Spinal cord (tissue), 10 donors: ENCODE data around the gene SLC26A8. TPM values are rescaled to one million over a fixed set of nuclear protein-coding genes. Genes with fewer than 3 reads are reported as not detected.
"Not testable (repeated sequence)": the region's sequence is repeated elsewhere in the genome, so short reads cannot be mapped to it uniquely, and the experiment has no call there.

Experiments
- DNase-seq, 6 donors: peaks; one replicate each; pipeline versions ENCODE4 v3.0.0 to v3.0.0-alpha.2; 2013 to 2015; ENCODE audit warnings: low spot score in 6 of 6, low read depth in 4 of 6
- H3K27ac ChIP-seq: one replicate; pipeline ENCODE4 v1.5.1; 2013; ENCODE audit warnings: low read depth, low read length, control low read depth
- H3K27me3 ChIP-seq: one replicate; pipeline ENCODE4 v1.6.1; 2013; ENCODE audit warnings: low read length; ENCODE audit not compliant: control insufficient read depth, insufficient read depth
- H3K36me3 ChIP-seq: one replicate; pipeline ENCODE4 v1.6.1; 2013; ENCODE audit warnings: low read length; ENCODE audit not compliant: control insufficient read depth, insufficient read depth
- H3K4me1 ChIP-seq: one replicate; pipeline ENCODE4 v1.6.1; 2013; ENCODE audit warnings: low read length; ENCODE audit not compliant: control insufficient read depth, insufficient read depth
- H3K4me3 ChIP-seq: one replicate; pipeline ENCODE4 v1.5.1; 2013; ENCODE audit warnings: low read depth, low read length, control low read depth
- H3K9me3 ChIP-seq: one replicate; pipeline ENCODE4 v1.6.1; 2013; ENCODE audit warnings: low read length; ENCODE audit not compliant: control insufficient read depth, insufficient read depth
- WGBS: methylation state at CpG from one replicate; pipeline ENCODE4 v1.1.5; 2013; ENCODE audit warnings: missing lambda C conversion rate; ENCODE audit not compliant: insufficient coverage; 5-methylcytosine and 5-hydroxymethylcytosine counted together
- polyA plus RNA-seq, 2 donors: library from polyadenylated mRNA; unstranded; fragments of 120-200 nt; gene quantifications; one replicate each; pipeline ENCODE4 v1.2.1, GENCODE V29; 2013; ENCODE audit not compliant: insufficient read length in 2 of 2
- total RNA-seq, 2 donors: library from RNA; depleted of rRNA in 1 of 2; stranded (reverse); fragments of 120-200 nt in 1 of 2; fragments of >200 nt in 1 of 2; gene quantifications; one replicate each; pipeline versions ENCODE4 v1.2.3 to v1.2.4, GENCODE V29; 2013 to 2014
- donor health status: healthy.

Gene SLC26A8
- total and polyA plus RNA-seq, 4 donors, result 0.77 to 5.7 (median 4.9) TPM

DNA sequence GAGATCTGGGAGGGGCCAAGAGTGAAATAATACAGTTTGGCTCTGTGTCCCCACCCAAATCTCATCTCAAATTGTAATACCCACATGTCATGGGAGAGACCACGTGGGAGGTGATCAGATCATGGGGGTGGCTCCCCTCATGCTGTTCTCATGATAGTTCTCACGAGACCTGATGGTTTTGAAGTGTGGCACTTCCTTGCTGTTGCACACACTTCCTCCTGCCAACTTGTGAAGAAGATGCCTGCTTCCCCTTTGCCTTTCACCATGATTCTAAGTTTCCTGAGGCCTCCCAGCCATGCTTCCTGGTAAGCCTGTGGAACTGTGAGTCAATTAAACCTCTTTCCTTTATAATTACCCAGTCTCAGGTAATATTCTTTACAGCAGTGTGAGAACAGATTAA, 114.9 kb downstream of the SLC26A8 start:
- Histone ChIP-seq H3K36me3 (peaks cover 15% of the 10 kb centered on the region), H3K9me3 (peaks cover 14% of the 10 kb centered on the region)
- not testable (repeated sequence) for DNase-seq, H3K27me3 ChIP-seq, H3K27ac ChIP-seq, H3K4me1 ChIP-seq, H3K4me3 ChIP-seq
- WGBS, result no CpG with 5 or more reads among the region's 2 CpGs

GRCh38 chr6:35908753-35909401, 115.6 kb downstream of the SLC26A8 start:
- Histone ChIP-seq H3K9me3 (peaks cover 14% of the 10 kb centered on the region), H3K36me3 (peaks cover 15% of the 10 kb centered on the region)
- H3K4me1 ChIP-seq, H3K27ac ChIP-seq, H3K27me3 ChIP-seq, H3K4me3 ChIP-seq, DNase-seq: not testable (repeated sequence)
- WGBS, result 96% methylated on average over 4 of the region's 5 CpGs

DNA sequence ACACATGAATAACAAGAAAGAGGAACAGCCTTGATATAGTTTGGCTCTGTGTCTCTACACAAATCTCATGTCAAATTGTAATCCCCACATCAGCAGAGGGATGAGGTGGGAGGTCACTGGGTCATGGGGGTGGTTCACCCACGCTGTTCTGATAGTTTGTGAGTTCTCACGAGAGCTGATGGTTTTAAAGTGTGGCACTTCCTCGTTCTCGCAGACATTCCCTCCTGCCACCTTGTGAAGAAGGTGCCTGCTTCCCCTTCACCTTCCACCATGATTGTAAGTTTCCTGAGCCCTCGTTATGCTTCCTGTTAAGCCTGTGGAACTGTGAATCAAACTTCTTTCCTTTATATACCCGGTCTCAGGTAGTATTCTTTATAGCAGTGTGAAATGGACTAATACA, 116.7 kb downstream of the SLC26A8 start:
- Histone ChIP-seq H3K9me3 (peaks cover 14% of the 10 kb centered on the region), H3K4me1 (no peaks in the 10 kb centered on the region), H3K36me3 (peaks cover 10% of the 10 kb centered on the region), H3K27me3 (no peaks in the 10 kb centered on the region), H3K4me3 (no peak overlapping the region), H3K27ac (no peak overlapping the region)
- WGBS, result 100% methylated on average over 1 of the region's 6 CpGs
- no peak for DNase-seq

GRCh38 chr6:35906499-35906846, 118.0 kb downstream of the SLC26A8 start:
- no CpG with 5 or more reads among the region's 2 CpGs for WGBS
- no peaks in the 10 kb centered on the region for H3K4me1 ChIP-seq
- DNase-seq, result no peak
- no peak overlapping the region for H3K27ac ChIP-seq
- H3K4me3 ChIP-seq, result no peak overlapping the region
- no peaks in the 10 kb centered on the region for H3K27me3 ChIP-seq
- peaks cover 4% of the 10 kb centered on the region for H3K36me3 ChIP-seq
- peaks cover 14% of the 10 kb centered on the region for H3K9me3 ChIP-seq

DNA sequence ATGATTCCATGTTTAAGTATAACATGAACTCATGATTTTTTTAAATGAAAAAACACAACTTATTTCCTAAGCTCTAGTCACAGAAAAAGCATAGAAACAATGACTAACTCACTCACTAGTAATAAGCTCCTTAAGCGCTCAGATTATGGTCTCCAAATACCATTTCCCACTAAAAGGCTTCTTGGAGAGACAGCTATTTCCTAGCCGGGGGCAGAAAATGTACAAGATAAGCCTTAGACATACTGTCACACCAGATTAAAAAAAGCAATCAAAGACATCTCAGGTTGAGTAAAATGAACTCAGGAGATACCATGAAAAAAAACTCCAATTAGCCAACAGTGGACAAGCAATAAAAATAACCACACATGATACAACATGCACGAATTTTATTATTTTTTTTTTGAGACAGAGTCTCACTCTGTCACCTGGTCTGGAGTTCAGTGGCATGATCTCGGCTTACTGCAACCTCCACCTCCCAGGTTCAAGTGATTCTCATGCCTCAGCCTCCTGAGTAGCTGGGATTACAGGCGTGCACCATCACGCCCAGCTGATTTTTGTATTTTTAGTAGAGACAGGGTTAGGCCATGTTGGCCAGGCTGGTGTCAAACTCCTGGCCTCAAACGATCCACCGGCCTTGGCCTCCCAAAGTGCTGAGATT, 118.5 kb downstream of the SLC26A8 start:
- no peak for DNase-seq
- 95% methylated on average over 4 of the region's 8 CpGs for WGBS
- Histone ChIP-seq H3K4me3 (no peak overlapping the region), H3K36me3 (peaks cover 4% of the 10 kb centered on the region), H3K27me3 (no peaks in the 10 kb centered on the region), H3K9me3 (peaks cover 14% of the 10 kb centered on the region), H3K4me1 (no peaks in the 10 kb centered on the region), H3K27ac (no peak overlapping the region)

- DNase-seq, result no peak
- Histone ChIP-seq H3K9me3 (peaks cover 7% of the 10 kb centered on the region), H3K27ac (no peak overlapping the region), H3K4me1 (no peaks in the 10 kb centered on the region), H3K36me3 (peaks cover 4% of the 10 kb centered on the region), H3K27me3 (no peaks in the 10 kb centered on the region), H3K4me3 (no peak overlapping the region)
- WGBS, result no CpG with 5 or more reads among the region's 2 CpGs
These were observed 119.2 kb downstream of the SLC26A8 start for GRCh38 chr6:35905141-35905785.

DNA sequence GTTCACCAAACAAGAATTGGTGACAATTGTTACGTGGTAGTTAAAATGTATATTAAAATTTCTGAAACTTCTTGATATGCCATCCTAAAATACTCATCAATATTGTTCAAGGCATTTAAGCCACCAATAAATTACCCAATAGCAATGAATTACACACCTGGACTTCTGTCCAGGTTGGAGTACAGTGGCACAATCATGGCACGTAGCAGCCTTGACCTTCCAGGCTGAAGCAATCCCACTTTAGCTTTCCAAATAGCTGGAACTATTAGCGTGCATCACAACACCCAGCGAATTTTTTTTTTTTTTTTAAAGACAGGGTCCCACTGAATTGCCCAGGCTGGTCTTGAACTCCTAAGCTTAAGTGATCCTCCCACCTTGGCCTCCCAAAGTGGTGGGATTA, 120.8 kb downstream of the SLC26A8 start:
- WGBS, result 100% methylated on average over 3 of the region's 4 CpGs
- no peak for DNase-seq
- H3K9me3 ChIP-seq, result no peaks in the 10 kb centered on the region

DNA sequence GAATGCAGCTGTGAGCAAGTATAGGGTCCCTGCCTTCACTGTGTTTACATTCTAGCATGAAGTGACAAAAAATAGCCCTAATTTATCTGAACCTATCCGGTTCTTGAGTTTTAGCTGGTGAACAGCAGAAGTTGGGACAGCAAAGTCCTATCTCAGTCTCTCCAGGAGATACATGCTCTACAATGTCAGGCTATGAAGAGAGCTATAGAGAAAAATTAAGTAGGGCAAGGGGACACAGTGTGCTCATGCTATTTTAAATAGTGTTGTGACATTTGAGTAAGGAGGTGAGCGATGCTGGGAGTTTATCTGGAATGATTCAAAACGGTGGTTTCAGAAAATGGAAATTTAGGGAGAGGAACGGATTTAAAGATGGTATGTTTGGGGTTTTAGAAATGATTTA, 124.0 kb downstream of the SLC26A8 start:
- no peak overlapping the region for H3K27ac ChIP-seq
- 97% methylated on average over 4 of the region's 4 CpGs for WGBS
- H3K4me3 ChIP-seq, result no peak overlapping the region
- no peaks in the 10 kb centered on the region for H3K4me1 ChIP-seq
- H3K27me3 ChIP-seq, result no peaks in the 10 kb centered on the region
- no peaks in the 10 kb centered on the region for H3K36me3 ChIP-seq
- DNase-seq, result no peak
- no peaks in the 10 kb centered on the region for H3K9me3 ChIP-seq

More for the DNA sequence above, 120.8 kb downstream of the SLC26A8 start:
- Histone ChIP-seq H3K27ac (no peak overlapping the region), H3K36me3 (peaks cover under 1% of the 10 kb centered on the region), H3K4me1 (no peaks in the 10 kb centered on the region), H3K27me3 (no peaks in the 10 kb centered on the region), H3K4me3 (no peak overlapping the region)

DNA sequence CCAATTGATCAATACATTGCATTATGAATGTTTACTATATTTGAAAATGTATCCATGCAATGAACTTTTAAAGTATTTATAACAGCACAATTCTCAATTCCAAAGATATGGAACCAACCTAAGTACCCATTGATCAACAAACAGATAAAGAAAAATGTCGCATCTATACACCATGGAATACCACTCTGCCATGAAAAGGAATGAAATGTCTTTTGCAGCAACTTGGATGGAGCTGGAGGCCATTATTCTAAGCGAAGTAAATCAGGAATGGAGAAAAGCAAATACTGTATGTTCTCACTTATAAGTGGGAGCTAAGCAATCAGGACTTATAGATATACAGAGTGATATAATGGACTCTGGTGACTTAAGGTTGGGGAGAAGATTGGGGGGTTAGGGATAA, 126.4 kb downstream of the SLC26A8 start:
- Histone ChIP-seq H3K9me3 (no peaks in the 10 kb centered on the region), H3K27me3 (no peaks in the 10 kb centered on the region), H3K4me1 (no peaks in the 10 kb centered on the region), H3K36me3 (no peaks in the 10 kb centered on the region), H3K4me3 (no peak overlapping the region), H3K27ac (no peak overlapping the region)
- WGBS, result 100% methylated on average over 1 of the region's 2 CpGs
- DNase-seq, result no peak

- 80% methylated on average over 1 of the region's 4 CpGs for WGBS
- no peaks in the 10 kb centered on the region for H3K27me3 ChIP-seq
- H3K27ac ChIP-seq, result no peak overlapping the region
- H3K4me1 ChIP-seq, result no peaks in the 10 kb centered on the region
- H3K9me3 ChIP-seq, result no peaks in the 10 kb centered on the region
- H3K36me3 ChIP-seq, result no peaks in the 10 kb centered on the region
- H3K4me3 ChIP-seq, result no peak overlapping the region
- DNase-seq, result no peak
These were observed 127.0 kb downstream of the SLC26A8 start for GRCh38 chr6:35897486-35897885.
